ENCODE data around the gene YIF1B.

YIF1B gene

DNA sequence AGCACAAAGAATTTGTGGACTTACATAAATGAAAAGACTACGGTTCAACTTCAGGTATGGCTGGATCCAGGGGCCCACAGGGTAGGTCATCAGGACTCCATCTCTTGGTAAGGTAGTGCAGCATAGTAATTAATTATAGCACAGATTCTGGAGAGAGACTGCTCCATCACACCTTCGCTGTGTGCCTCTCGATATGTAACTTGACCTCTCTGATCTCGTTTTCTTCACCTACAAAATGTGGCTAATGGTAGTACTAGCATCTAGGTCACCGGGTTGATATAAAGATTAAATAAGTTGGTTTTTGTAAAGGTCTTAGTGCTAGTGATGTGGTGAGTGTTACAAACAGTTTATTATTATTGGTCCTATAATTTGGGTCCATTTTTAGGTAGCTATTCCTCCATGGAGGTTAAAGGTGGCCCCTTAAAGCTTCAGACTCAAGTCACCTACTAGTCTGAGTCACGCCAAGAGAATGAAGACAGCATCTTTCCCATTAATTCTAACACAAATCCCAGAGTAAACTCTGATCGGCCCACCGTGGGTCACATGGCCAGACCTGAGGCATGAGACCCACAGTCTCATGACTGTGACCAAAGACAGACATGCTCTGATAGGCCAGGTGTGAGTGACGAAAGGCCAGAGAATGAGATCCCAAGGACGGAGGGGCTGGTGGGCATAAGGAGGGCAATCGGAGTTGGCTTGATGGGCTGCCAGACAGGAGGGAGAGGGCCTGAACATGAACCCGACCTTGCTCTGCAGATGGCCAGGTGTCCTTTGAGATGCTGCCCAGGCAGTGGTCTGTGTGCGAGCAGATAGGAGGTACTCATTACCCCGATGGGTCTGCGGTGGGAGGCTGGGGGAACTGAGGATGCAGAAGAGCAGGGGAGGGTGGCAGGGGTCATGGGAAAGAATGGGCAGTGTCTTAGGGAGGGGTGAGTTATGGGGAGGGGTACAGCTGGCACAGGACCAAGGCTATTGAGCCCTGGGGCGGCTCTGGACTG lies 40.3 kb upstream of the YIF1B start:
- Histone ChIP-seq H3K27ac (no peak overlapping the region), H3K9me3 (ENCODE audit: control insufficient read depth, low read length) (no peaks in the 10 kb centered on the region), H3K4me3 (ENCODE audit: low read depth, low read length) (no peak overlapping the region), H3K9ac (no peak overlapping the region), H3K4me1 (no peaks in the 10 kb centered on the region), H3K27me3 (ENCODE audit: control insufficient read depth, insufficient read depth, low read length) (no peaks in the 10 kb centered on the region), H3K79me2 (no peaks in the 10 kb centered on the region), H3K36me3 (ENCODE audit: control insufficient read depth, insufficient read depth, low read length) (no peaks in the 10 kb centered on the region), H3K4me2 (ENCODE audit: low read length) (no peak overlapping the region), H2AFZ (no peak overlapping the region)
- TF ChIP-seq, protein P1, sequence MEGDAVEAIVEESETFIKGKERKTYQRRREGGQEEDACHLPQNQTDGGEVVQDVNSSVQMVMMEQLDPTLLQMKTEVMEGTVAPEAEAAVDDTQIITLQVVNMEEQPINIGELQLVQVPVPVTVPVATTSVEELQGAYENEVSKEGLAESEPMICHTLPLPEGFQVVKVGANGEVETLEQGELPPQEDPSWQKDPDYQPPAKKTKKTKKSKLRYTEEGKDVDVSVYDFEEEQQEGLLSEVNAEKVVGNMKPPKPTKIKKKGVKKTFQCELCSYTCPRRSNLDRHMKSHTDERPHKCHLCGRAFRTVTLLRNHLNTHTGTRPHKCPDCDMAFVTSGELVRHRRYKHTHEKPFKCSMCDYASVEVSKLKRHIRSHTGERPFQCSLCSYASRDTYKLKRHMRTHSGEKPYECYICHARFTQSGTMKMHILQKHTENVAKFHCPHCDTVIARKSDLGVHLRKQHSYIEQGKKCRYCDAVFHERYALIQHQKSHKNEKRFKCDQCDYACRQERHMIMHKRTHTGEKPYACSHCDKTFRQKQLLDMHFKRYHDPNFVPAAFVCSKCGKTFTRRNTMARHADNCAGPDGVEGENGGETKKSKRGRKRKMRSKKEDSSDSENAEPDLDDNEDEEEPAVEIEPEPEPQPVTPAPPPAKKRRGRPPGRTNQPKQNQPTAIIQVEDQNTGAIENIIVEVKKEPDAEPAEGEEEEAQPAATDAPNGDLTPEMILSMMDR (IDR thresholded peaks at IDR 0.05): no peak

DNA sequence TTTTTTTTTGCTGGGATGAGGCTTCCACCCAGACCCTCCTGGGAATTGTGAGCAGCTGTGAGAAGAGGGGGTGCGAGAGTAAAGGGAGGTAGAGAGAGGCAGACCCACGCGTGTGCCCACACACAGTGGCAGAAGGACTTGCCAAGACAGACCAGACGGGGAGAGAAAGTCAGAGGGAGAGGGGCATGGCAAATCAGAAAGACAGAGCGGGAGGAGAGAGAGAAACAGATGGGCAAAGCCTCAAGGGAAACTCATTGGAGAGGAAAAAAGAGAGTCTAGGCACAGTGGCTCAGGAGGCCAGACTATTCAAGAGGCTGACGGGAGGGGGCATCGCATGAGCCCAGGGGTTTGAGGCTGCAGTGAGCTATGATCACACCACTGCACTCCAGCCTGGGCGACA lies 36.9 kb upstream of the YIF1B start:
- H3K9me3 ChIP-seq (ENCODE audit: control insufficient read depth, low read length): no peaks in the 10 kb centered on the region
- H3K4me2 ChIP-seq (ENCODE audit: low read length): no peak overlapping the region
- no peak overlapping the region for H3K27ac ChIP-seq
- H3K4me3 ChIP-seq (ENCODE audit: low read depth, low read length): no peak overlapping the region
- TF ChIP-seq, protein P1 (IDR thresholded peaks at IDR 0.05): no peak
- no peaks in the 10 kb centered on the region for H3K27me3 ChIP-seq (ENCODE audit: control insufficient read depth, insufficient read depth, low read length)
- H3K4me1 ChIP-seq: no peaks in the 10 kb centered on the region
- no peak overlapping the region for H2AFZ ChIP-seq
- no peak overlapping the region for H3K9ac ChIP-seq
- no peaks in the 10 kb centered on the region for H3K36me3 ChIP-seq (ENCODE audit: control insufficient read depth, insufficient read depth, low read length)
- H3K79me2 ChIP-seq: no peaks in the 10 kb centered on the region

- TF ChIP-seq, protein P1 (IDR thresholded peaks at IDR 0.05): no peak
- H3K4me2 ChIP-seq (ENCODE audit: low read length): no peak overlapping the region
- no peaks in the 10 kb centered on the region for H3K79me2 ChIP-seq
- H3K9ac ChIP-seq: no peak overlapping the region
- H2AFZ ChIP-seq: no peak overlapping the region
- no peaks in the 10 kb centered on the region for H3K9me3 ChIP-seq (ENCODE audit: control insufficient read depth, low read length)
- H3K27me3 ChIP-seq (ENCODE audit: control insufficient read depth, insufficient read depth, low read length): no peaks in the 10 kb centered on the region
- H3K4me1 ChIP-seq: no peaks in the 10 kb centered on the region
- H3K27ac ChIP-seq: no peak overlapping the region
- H3K36me3 ChIP-seq (ENCODE audit: control insufficient read depth, insufficient read depth, low read length): no peaks in the 10 kb centered on the region
- no peak overlapping the region for H3K4me3 ChIP-seq (ENCODE audit: low read depth, low read length)
These were observed 36.2 kb upstream of the YIF1B start for GRCh38 chr19:38351865-38352395.

- H3K27ac ChIP-seq: no peak overlapping the region
- H3K4me2 ChIP-seq (ENCODE audit: low read length): no peak overlapping the region
- H3K4me1 ChIP-seq: no peaks in the 10 kb centered on the region
- no peak overlapping the region for H2AFZ ChIP-seq
- no peaks in the 10 kb centered on the region for H3K79me2 ChIP-seq
- no peaks in the 10 kb centered on the region for H3K27me3 ChIP-seq (ENCODE audit: control insufficient read depth, insufficient read depth, low read length)
- H3K9me3 ChIP-seq (ENCODE audit: control insufficient read depth, low read length): no peaks in the 10 kb centered on the region
- H3K4me3 ChIP-seq (ENCODE audit: low read depth, low read length): no peak overlapping the region
- no peak overlapping the region for H3K9ac ChIP-seq
- TF ChIP-seq, protein P1 (IDR thresholded peaks at IDR 0.05): no peak
- no peaks in the 10 kb centered on the region for H3K36me3 ChIP-seq (ENCODE audit: control insufficient read depth, insufficient read depth, low read length)
These were observed 35.1 kb upstream of the YIF1B start for GRCh38 chr19:38350883-38351282.

Data from parathyroid adenoma (tissue), 2 donors.